Keratinocyte (primary cell): ENCODE results near the gene SCAF1. TPM values are rescaled to one million over a fixed set of nuclear protein-coding genes. Genes with fewer than 3 reads are reported as not detected.

Source experiments
- DNase-seq: peaks from one replicate; pipeline ENCODE4 v3.0.0-alpha.2; 2011; ENCODE audit warnings: low read depth, missing footprints, low spot score
- FAIRE-seq: peaks from 2 replicates; lab custom pipeline; 2011; peaks lifted over from hg19 to GRCh38; lab: Jason Lieb, UNC
- H2AFZ ChIP-seq: 2 replicates; pipeline ENCODE4 v1.6.0; 2012; ENCODE audit warnings: low read length, control low read depth, inconsistent platforms; ENCODE audit not compliant: control insufficient read depth
- H3K27ac ChIP-seq: 2 replicates; pipeline ENCODE4 v1.5.1; 2011; ENCODE audit warnings: low read length; ENCODE audit not compliant: control insufficient read depth, insufficient read depth
- H3K27me3 ChIP-seq: 3 replicates; pipeline ENCODE4 v1.6.0; 2011; ENCODE audit warnings: low read length; ENCODE audit not compliant: control insufficient read depth, insufficient read depth; ENCODE audit errors: extremely low read depth
- H3K36me3 ChIP-seq, 2 experiments: 2 replicates in 1 of 2; 3 replicates in 1 of 2; pipeline ENCODE4 v1.5.1; 2011; ENCODE audit warnings: low read length in 2 of 2, mild to moderate bottlenecking in 1 of 2; ENCODE audit not compliant: control insufficient read depth in 2 of 2, insufficient read depth in 2 of 2; ENCODE audit errors: extremely low read depth in 1 of 2
- H3K4me1 ChIP-seq: 3 replicates; pipeline ENCODE4 v1.5.1; 2011; ENCODE audit warnings: low read length; ENCODE audit not compliant: control insufficient read depth, insufficient read depth; ENCODE audit errors: extremely low read depth
- H3K4me2 ChIP-seq: 3 replicates; pipeline ENCODE4 v1.6.0; 2011; ENCODE audit warnings: low read depth, low read length; ENCODE audit not compliant: control insufficient read depth, insufficient read depth; ENCODE audit errors: extremely low read depth
- H3K4me3 ChIP-seq, 3 experiments: fragments of 200-600 bp in 1 of 3; sonication (generic) in 1 of 3; 2 replicates in 2 of 3; 3 replicates in 1 of 3; pipeline ENCODE4 v1.5.1; 2011 to 2016; ENCODE audit warnings: low read length in 3 of 3, mild to moderate bottlenecking in 3 of 3, control low read depth in 2 of 3, inconsistent platforms in 1 of 3, low read depth in 1 of 3, mixed read lengths in 1 of 3, mixed run types in 1 of 3, moderate library complexity in 1 of 3; ENCODE audit not compliant: control insufficient read depth in 2 of 3, insufficient read depth in 2 of 3; ENCODE audit errors: extremely low read depth in 1 of 3
- H3K79me2 ChIP-seq: 2 replicates; pipeline ENCODE4 v1.6.0; 2012; ENCODE audit warnings: low read length; ENCODE audit not compliant: control insufficient read depth, insufficient read depth
- H3K9ac ChIP-seq: 3 replicates; pipeline ENCODE4 v1.6.0; 2011; ENCODE audit warnings: low read length; ENCODE audit not compliant: control insufficient read depth, insufficient read depth; ENCODE audit errors: extremely low read depth
- H3K9me1 ChIP-seq: 3 replicates; pipeline ENCODE4 v1.6.0; 2011; ENCODE audit warnings: low read length; ENCODE audit not compliant: control insufficient read depth, insufficient read depth; ENCODE audit errors: extremely low read depth
- H3K9me3 ChIP-seq: 2 replicates; pipeline ENCODE4 v1.5.1; 2012; ENCODE audit warnings: low read depth, low read length; ENCODE audit not compliant: control insufficient read depth
- H4K20me1 ChIP-seq: 3 replicates; pipeline ENCODE4 v1.6.0; 2011; ENCODE audit warnings: low read length; ENCODE audit not compliant: control insufficient read depth, insufficient read depth; ENCODE audit errors: extremely low read depth
- CTCF ChIP-seq, 3 experiments: IDR thresholded peaks in 1 of 3; conservative IDR thresholded peaks in 1 of 3; optimal IDR thresholded peaks in 1 of 3; 2 replicates in 2 of 3; 3 replicates in 1 of 3; pipeline versions ENCODE3 to v1.5.1; 2011; ENCODE audit warnings: low read length in 3 of 3, mild to moderate bottlenecking in 3 of 3, moderate library complexity in 2 of 3, control low read depth in 1 of 3, inconsistent platforms in 1 of 3; ENCODE audit not compliant: insufficient read depth in 2 of 3; ENCODE audit errors: extremely low read depth in 1 of 3
- EZH2 ChIP-seq: IDR thresholded peaks from one replicate; pipeline ENCODE4 v1.6.1; 2012; ENCODE audit warnings: inconsistent platforms, mild to moderate bottlenecking, low read length, moderate library complexity
- dilution Hi-C: fragments of 300-500 bp; cut with MboI; formaldehyde crosslinking; loops from one replicate; pipeline ENCODE4 v1.7.0; 2020; ENCODE audit warnings: low sequenced_read_pairs; ENCODE audit not compliant: extremely low pct_ligation_motif_present
- polyA plus RNA-seq, 5 experiments: library from polyadenylated mRNA; depleted of rRNA in 3 of 5; stranded (reverse) in 3 of 5; stranded (forward) in 1 of 5; unstranded in 1 of 5; fragments of >200 nt; gene quantifications; 1 replicate in 1 of 5; 2 replicates in 3 of 5; 3 replicates in 1 of 5; pipeline versions ENCODE4 v1.2.1 to v1.2.3, GENCODE V29; 2011 to 2012; ENCODE audit warnings: missing spikeins in 2 of 5, low read depth in 1 of 5, low replicate concordance in 1 of 5

SCAF1 gene
- polyA plus RNA-seq, 1 donor (not counting 4 experiments of a cell fraction or from before 2014, with no cell fraction given): 3.4 TPM

- no peak overlapping the region for H3K27ac ChIP-seq
- dilution Hi-C loops: no loop called here
- H4K20me1 ChIP-seq: peaks cover 6% of the 10 kb centered on the region
- H3K4me1 ChIP-seq: peaks cover 15% of the 10 kb centered on the region
- no peak for FAIRE-seq
- H2AFZ ChIP-seq: no peak overlapping the region
- no peak for DNase-seq
- no peaks in the 10 kb centered on the region for H3K9me1 ChIP-seq
- no peak overlapping the region for H3K4me2 ChIP-seq
- no peak for TF ChIP-seq EZH2
- no peak for TF ChIP-seq CTCF (optimal IDR thresholded peaks at IDR 0.05 in 1 of 3, IDR thresholded peaks at IDR 0.05 in 1 of 3, conservative IDR thresholded peaks at IDR 0.05 in 1 of 3; ENCODE audit: extremely low read depth in 1 of 3, insufficient read depth in 2 of 3, low read length in 3 of 3)
- no peaks in the 10 kb centered on the region for H3K27me3 ChIP-seq
- H3K4me3 ChIP-seq: no peak overlapping the region
- H3K9me3 ChIP-seq: no peaks in the 10 kb centered on the region
- no peak overlapping the region for H3K9ac ChIP-seq
- peaks cover 27 to 28% of the 10 kb centered on the region in 2 experiments for H3K36me3 ChIP-seq
- peaks cover 73% of the 10 kb centered on the region for H3K79me2 ChIP-seq
Measured at GRCh38 chr19:49645995-49646394, 4.0 kb downstream of the SCAF1 start.

GRCh38 chr19:49646586-49646985, 4.6 kb downstream of the SCAF1 start:
- TF ChIP-seq EZH2: no peak
- TF ChIP-seq CTCF (optimal IDR thresholded peaks at IDR 0.05 in 1 of 3, IDR thresholded peaks at IDR 0.05 in 1 of 3, conservative IDR thresholded peaks at IDR 0.05 in 1 of 3; ENCODE audit: extremely low read depth in 1 of 3, insufficient read depth in 2 of 3, low read length in 3 of 3): no peak
- FAIRE-seq: no peak
- Histone ChIP-seq H3K9me1 (no peaks in the 10 kb centered on the region), H3K27ac (no peak overlapping the region), H2AFZ (no peak overlapping the region), H3K4me1 (peaks cover 12% of the 10 kb centered on the region), H3K36me3 (peaks cover 27 to 28% of the 10 kb centered on the region in 2 experiments), H3K4me3 (no peak overlapping the region), H3K9me3 (no peaks in the 10 kb centered on the region), H3K79me2 (peaks cover 76% of the 10 kb centered on the region), H3K4me2 (no peak overlapping the region), H3K9ac (no peak overlapping the region), H3K27me3 (no peaks in the 10 kb centered on the region), H4K20me1 (peaks cover 6% of the 10 kb centered on the region)
- no peak for DNase-seq
- dilution Hi-C loops: no loop called here
